Forelimb muscle (tissue), 1 donor: Measurements from ENCODE around the gene COL1A2. TPM values are rescaled to one million over a fixed set of nuclear protein-coding genes. Genes with fewer than 3 reads are reported as not detected.

ENCODE experiments used
- polyA plus RNA-seq: library from polyadenylated mRNA; unstranded; fragments of 120-200 nt; gene quantifications from one replicate; pipeline ENCODE4 v1.2.1, GENCODE V29; 2013; ENCODE audit not compliant: insufficient read length

Gene COL1A2
- polyA plus RNA-seq, 1 donor, result 3,345 TPM

Other genes with a start within 250 kb of the COL1A2 start
- 61.7 TPM for gene CASD1, start 114.9 kb downstream of the COL1A2 start, polyA plus RNA-seq